ENCODE results near the gene RALBP1. TPM values are rescaled to one million over a fixed set of nuclear protein-coding genes. Genes with fewer than 3 reads are reported as not detected.

RALBP1 gene
- total and polyA plus RNA-seq, 4 donors: 32.2 to 51.6 (median 34.6) TPM

GRCh38 chr18:9494778-9495331, 19.5 kb downstream of the RALBP1 start:
- DNase-seq (ENCODE audit: low read depth in 4 of 6, low spot score in 6 of 6): no peak
- no peaks in the 10 kb centered on the region for H3K9me3 ChIP-seq (ENCODE audit: control insufficient read depth, insufficient read depth, low read length)
- H3K36me3 ChIP-seq (ENCODE audit: control insufficient read depth, insufficient read depth, low read length): no peaks in the 10 kb centered on the region
- 89% methylated on average over 6 of the region's 9 CpGs for WGBS (ENCODE audit: insufficient coverage)
- no peaks in the 10 kb centered on the region for H3K4me1 ChIP-seq (ENCODE audit: control insufficient read depth, insufficient read depth, low read length)
- no peaks in the 10 kb centered on the region for H3K27me3 ChIP-seq (ENCODE audit: control insufficient read depth, insufficient read depth, low read length)
- H3K27ac ChIP-seq (ENCODE audit: low read depth, low read length): no peak overlapping the region
- H3K4me3 ChIP-seq (ENCODE audit: low read depth, low read length): no peak overlapping the region

- Histone ChIP-seq H3K4me1 (ENCODE audit: control insufficient read depth, insufficient read depth, low read length) (no peaks in the 10 kb centered on the region), H3K27ac (ENCODE audit: low read depth, low read length) (no peak overlapping the region), H3K27me3 (ENCODE audit: control insufficient read depth, insufficient read depth, low read length) (no peaks in the 10 kb centered on the region), H3K4me3 (ENCODE audit: low read depth, low read length) (no peak overlapping the region), H3K9me3 (ENCODE audit: control insufficient read depth, insufficient read depth, low read length) (no peaks in the 10 kb centered on the region), H3K36me3 (ENCODE audit: control insufficient read depth, insufficient read depth, low read length) (no peaks in the 10 kb centered on the region)
- no CpG with 5 or more reads among the region's 1 CpG for WGBS (ENCODE audit: insufficient coverage)
- DNase-seq (ENCODE audit: low read depth in 4 of 6, low spot score in 6 of 6): no peak
Observed at GRCh38 chr18:9495465-9495864, 20.2 kb downstream of the RALBP1 start.

GRCh38 chr18:9495916-9496705, 20.8 kb downstream of the RALBP1 start:
- Histone ChIP-seq H3K9me3 (ENCODE audit: control insufficient read depth, insufficient read depth, low read length) (no peaks in the 10 kb centered on the region), H3K27ac (ENCODE audit: low read depth, low read length) (no peak overlapping the region), H3K36me3 (ENCODE audit: control insufficient read depth, insufficient read depth, low read length) (no peaks in the 10 kb centered on the region), H3K27me3 (ENCODE audit: control insufficient read depth, insufficient read depth, low read length) (no peaks in the 10 kb centered on the region), H3K4me3 (ENCODE audit: low read depth, low read length) (no peak overlapping the region), H3K4me1 (ENCODE audit: control insufficient read depth, insufficient read depth, low read length) (no peaks in the 10 kb centered on the region)
- DNase-seq (ENCODE audit: low read depth in 4 of 6, low spot score in 6 of 6): no peak
- WGBS (ENCODE audit: insufficient coverage): 57% methylated on average over 1 of the region's 6 CpGs

- Histone ChIP-seq H3K9me3 (ENCODE audit: control insufficient read depth, insufficient read depth, low read length) (no peaks in the 10 kb centered on the region), H3K36me3 (ENCODE audit: control insufficient read depth, insufficient read depth, low read length) (no peaks in the 10 kb centered on the region), H3K27me3 (ENCODE audit: control insufficient read depth, insufficient read depth, low read length) (no peaks in the 10 kb centered on the region), H3K27ac (ENCODE audit: low read depth, low read length) (no peak overlapping the region), H3K4me1 (ENCODE audit: control insufficient read depth, insufficient read depth, low read length) (no peaks in the 10 kb centered on the region), H3K4me3 (ENCODE audit: low read depth, low read length) (no peak overlapping the region)
- 93% methylated on average over 3 of the region's 4 CpGs for WGBS (ENCODE audit: insufficient coverage)
- peak in 1 of 6 donors; percentile 3 for DNase-seq (ENCODE audit: low read depth in 4 of 6, low spot score in 6 of 6)
Observed at GRCh38 chr18:9506046-9506792, 30.9 kb downstream of the RALBP1 start.

GRCh38 chr18:9507565-9508088, 32.3 kb downstream of the RALBP1 start:
- no peaks in the 10 kb centered on the region for H3K9me3 ChIP-seq (ENCODE audit: control insufficient read depth, insufficient read depth, low read length)
- WGBS (ENCODE audit: insufficient coverage): no CpG with 5 or more reads among the region's 2 CpGs
- H3K27ac ChIP-seq (ENCODE audit: low read depth, low read length): no peak overlapping the region
- H3K4me3 ChIP-seq (ENCODE audit: low read depth, low read length): no peak overlapping the region
- no peaks in the 10 kb centered on the region for H3K36me3 ChIP-seq (ENCODE audit: control insufficient read depth, insufficient read depth, low read length)
- no peaks in the 10 kb centered on the region for H3K4me1 ChIP-seq (ENCODE audit: control insufficient read depth, insufficient read depth, low read length)
- no peaks in the 10 kb centered on the region for H3K27me3 ChIP-seq (ENCODE audit: control insufficient read depth, insufficient read depth, low read length)
- DNase-seq (ENCODE audit: low read depth in 4 of 6, low spot score in 6 of 6): no peak

GRCh38 chr18:9508446-9509025, 33.2 kb downstream of the RALBP1 start:
- Histone ChIP-seq H3K36me3 (ENCODE audit: control insufficient read depth, insufficient read depth, low read length) (peaks cover 3% of the 10 kb centered on the region), H3K4me1 (ENCODE audit: control insufficient read depth, insufficient read depth, low read length) (no peaks in the 10 kb centered on the region), H3K27me3 (ENCODE audit: control insufficient read depth, insufficient read depth, low read length) (no peaks in the 10 kb centered on the region), H3K4me3 (ENCODE audit: low read depth, low read length) (no peak overlapping the region), H3K9me3 (ENCODE audit: control insufficient read depth, insufficient read depth, low read length) (no peaks in the 10 kb centered on the region), H3K27ac (ENCODE audit: low read depth, low read length) (no peak overlapping the region)
- DNase-seq (ENCODE audit: low read depth in 4 of 6, low spot score in 6 of 6): no peak
- WGBS (ENCODE audit: insufficient coverage): no CpG with 5 or more reads among the region's 2 CpGs

GRCh38 chr18:9513971-9514512, 38.7 kb downstream of the RALBP1 start:
- Histone ChIP-seq H3K36me3 (ENCODE audit: control insufficient read depth, insufficient read depth, low read length) (peaks cover 10% of the 10 kb centered on the region), H3K27ac (ENCODE audit: low read depth, low read length) (no peak overlapping the region), H3K4me1 (ENCODE audit: control insufficient read depth, insufficient read depth, low read length) (no peaks in the 10 kb centered on the region), H3K9me3 (ENCODE audit: control insufficient read depth, insufficient read depth, low read length) (no peaks in the 10 kb centered on the region), H3K4me3 (ENCODE audit: low read depth, low read length) (no peak overlapping the region), H3K27me3 (ENCODE audit: control insufficient read depth, insufficient read depth, low read length) (no peaks in the 10 kb centered on the region)
- DNase-seq (ENCODE audit: low read depth in 4 of 6, low spot score in 6 of 6): no peak
- WGBS (ENCODE audit: insufficient coverage): 100% methylated on average over 3 of the region's 6 CpGs

GRCh38 chr18:9516437-9517064, 41.2 kb downstream of the RALBP1 start:
- Histone ChIP-seq H3K27me3 (ENCODE audit: control insufficient read depth, insufficient read depth, low read length) (no peaks in the 10 kb centered on the region), H3K9me3 (ENCODE audit: control insufficient read depth, insufficient read depth, low read length) (no peaks in the 10 kb centered on the region), H3K4me1 (ENCODE audit: control insufficient read depth, insufficient read depth, low read length) (no peaks in the 10 kb centered on the region), H3K4me3 (ENCODE audit: low read depth, low read length) (no peak overlapping the region), H3K36me3 (ENCODE audit: control insufficient read depth, insufficient read depth, low read length) (peaks cover 10% of the 10 kb centered on the region), H3K27ac (ENCODE audit: low read depth, low read length) (no peak overlapping the region)
- peak in 4 of 6 donors; percentile 13 to 81 (median 50) for DNase-seq (ENCODE audit: low read depth in 4 of 6, low spot score in 6 of 6)
- WGBS (ENCODE audit: insufficient coverage): no CpG with 5 or more reads among the region's 4 CpGs

- 93% methylated on average over 5 of the region's 6 CpGs for WGBS (ENCODE audit: insufficient coverage)
- H3K9me3 ChIP-seq (ENCODE audit: control insufficient read depth, insufficient read depth, low read length): no peaks in the 10 kb centered on the region
- H3K4me3 ChIP-seq (ENCODE audit: low read depth, low read length): no peak overlapping the region
- H3K36me3 ChIP-seq (ENCODE audit: control insufficient read depth, insufficient read depth, low read length): peaks cover 9% of the 10 kb centered on the region
- DNase-seq (ENCODE audit: low read depth in 4 of 6, low spot score in 6 of 6): no peak
- no peaks in the 10 kb centered on the region for H3K27me3 ChIP-seq (ENCODE audit: control insufficient read depth, insufficient read depth, low read length)
- H3K27ac ChIP-seq (ENCODE audit: low read depth, low read length): no peak overlapping the region
- H3K4me1 ChIP-seq (ENCODE audit: control insufficient read depth, insufficient read depth, low read length): no peaks in the 10 kb centered on the region
Observed at GRCh38 chr18:9517869-9518268, 42.6 kb downstream of the RALBP1 start.
